ENCODE results near the gene NLRP6. TPM values are rescaled to one million over a fixed set of nuclear protein-coding genes. Genes with fewer than 3 reads are reported as not detected.

NLRP6 gene
- polyA plus RNA-seq, 1 of the 3 experiments (the other 2 are of a cell fraction) = not detected

- TF ChIP-seq ZBTB33 (IDR thresholded peaks at IDR 0.05; ENCODE audit: borderline replicate concordance, low read depth) = no peak
- no peak for TF ChIP-seq GATA2 (CRISPR knock-in tag; IDR thresholded peaks at IDR 0.05)
- no peak for TF ChIP-seq POLR2AphosphoS5 (IDR thresholded peaks at IDR 0.05; ENCODE audit: low read depth, low read length)
- no peak for TF ChIP-seq PBX3 (IDR thresholded peaks at IDR 0.05)
- TF ChIP-seq REST (IDR thresholded peaks at IDR 0.05; ENCODE audit: low read depth, low read length) = no peak
- no peak for TF ChIP-seq MEF2A (IDR thresholded peaks at IDR 0.05; ENCODE audit: borderline replicate concordance, low read depth)
- no peak for TF ChIP-seq RCOR1 (IDR thresholded peaks at IDR 0.05; ENCODE audit: low read length)
- TF ChIP-seq FOSL2 (IDR thresholded peaks at IDR 0.05; ENCODE audit: borderline replicate concordance, low read depth) = no peak
- no peak for TF ChIP-seq SMC3 (IDR thresholded peaks at IDR 0.05; ENCODE audit: low read depth, low read length)
Observed at GRCh38 chr11:330307-330693, 52.1 kb downstream of the NLRP6 start (continued).

GRCh38 chr11:330694-331357, 52.6 kb downstream of the NLRP6 start:
- CTCF ChIA-PET = interaction anchor here (0.8 to 1.2 kb wide), 3 partner anchors 13 to 117 kb away, joined by 3 to 4 read pairs (median 4); no protein-coding TSS in a partner anchor
- no peaks in the 10 kb centered on the region for H3K9me2 ChIP-seq
- no peaks in the 10 kb centered on the region for H4K20me1 ChIP-seq (ENCODE audit: insufficient read depth)
- 82% methylated on average over 34 of the region's 34 CpGs for WGBS (ENCODE audit: low lambda C conversion rate)
- no peaks in the 10 kb centered on the region for H3F3A ChIP-seq (replicated peaks; ENCODE audit: insufficient read depth)
- no peak overlapping the region for H3K4me3 ChIP-seq (ENCODE audit: low read depth in 2 of 2, low read length in 1 of 2)
- H3K27ac ChIP-seq (ENCODE audit: low read depth in 2 of 2, low read length in 1 of 2) = no peak overlapping the region
- H3K4me1 ChIP-seq (ENCODE audit: control insufficient read depth in 1 of 2, insufficient read depth in 2 of 2, low read depth in 1 of 2, low read length in 1 of 2) = no peaks in the 10 kb centered on the region; a peak in 1 of 4 replicates
- no peaks in the 10 kb centered on the region for H3K9me3 ChIP-seq
- no peaks in the 10 kb centered on the region for H3K36me3 ChIP-seq (replicated peaks in 1 of 2; ENCODE audit: control insufficient read depth in 1 of 2, insufficient read depth in 2 of 2, low read length in 1 of 2)
- H3K4me2 ChIP-seq = no peak overlapping the region
- H3K79me2 ChIP-seq (ENCODE audit: insufficient read depth) = no peaks in the 10 kb centered on the region
- POLR2A ChIA-PET = no interaction called here
- H3K9ac ChIP-seq = no peak overlapping the region
- no peak for DNase-seq
- H3K27me3 ChIP-seq (ENCODE audit: insufficient read depth) = no peaks in the 10 kb centered on the region
- H2AFZ ChIP-seq (ENCODE audit: low read depth) = no peak overlapping the region
- no peak for TF ChIP-seq IRF3 (IDR thresholded peaks at IDR 0.05; ENCODE audit: low read depth, low read length)
- TF ChIP-seq RXRA (IDR thresholded peaks at IDR 0.05; ENCODE audit: borderline replicate concordance, low read depth) = no peak
- no peak for TF ChIP-seq EP300 (IDR thresholded peaks at IDR 0.05; ENCODE audit: borderline replicate concordance in 1 of 2, low read depth in 1 of 2, low read length in 1 of 2)
- no peak for TF ChIP-seq NRF1 (IDR thresholded peaks at IDR 0.05; ENCODE audit: low read depth, low read length)
- TF ChIP-seq MAX (IDR thresholded peaks at IDR 0.05; ENCODE audit: low read depth) = no peak
- no peak for TF ChIP-seq FOSL2 (IDR thresholded peaks at IDR 0.05; ENCODE audit: borderline replicate concordance, low read depth)
- no peak for TF ChIP-seq GATA2 (CRISPR knock-in tag; IDR thresholded peaks at IDR 0.05)
- no peak for TF ChIP-seq TAF1 (IDR thresholded peaks at IDR 0.05; ENCODE audit: borderline replicate concordance, low read depth, low read length)
- TF ChIP-seq RFX5 (IDR thresholded peaks at IDR 0.05; ENCODE audit: low read length) = no peak
- no peak for TF ChIP-seq POLR2AphosphoS5 (IDR thresholded peaks at IDR 0.05; ENCODE audit: low read depth, low read length)
- no peak for TF ChIP-seq TCF12 (IDR thresholded peaks at IDR 0.05)
- no peak for TF ChIP-seq RCOR1 (IDR thresholded peaks at IDR 0.05; ENCODE audit: low read length)
- TF ChIP-seq CTCF (IDR thresholded peaks at IDR 0.05) = no peak
- no peak for TF ChIP-seq USF2 (IDR thresholded peaks at IDR 0.05; ENCODE audit: borderline replicate concordance, low read depth, low read length)

All from SK-N-SH (cell line).